ENCODE data around the gene ADIPOR2. TPM values are rescaled to one million over a fixed set of nuclear protein-coding genes. Genes with fewer than 3 reads are reported as not detected.

Gene ADIPOR2
- total RNA-seq, 2 experiments from 2014 or later: 24.7 to 51.1 TPM

DNA sequence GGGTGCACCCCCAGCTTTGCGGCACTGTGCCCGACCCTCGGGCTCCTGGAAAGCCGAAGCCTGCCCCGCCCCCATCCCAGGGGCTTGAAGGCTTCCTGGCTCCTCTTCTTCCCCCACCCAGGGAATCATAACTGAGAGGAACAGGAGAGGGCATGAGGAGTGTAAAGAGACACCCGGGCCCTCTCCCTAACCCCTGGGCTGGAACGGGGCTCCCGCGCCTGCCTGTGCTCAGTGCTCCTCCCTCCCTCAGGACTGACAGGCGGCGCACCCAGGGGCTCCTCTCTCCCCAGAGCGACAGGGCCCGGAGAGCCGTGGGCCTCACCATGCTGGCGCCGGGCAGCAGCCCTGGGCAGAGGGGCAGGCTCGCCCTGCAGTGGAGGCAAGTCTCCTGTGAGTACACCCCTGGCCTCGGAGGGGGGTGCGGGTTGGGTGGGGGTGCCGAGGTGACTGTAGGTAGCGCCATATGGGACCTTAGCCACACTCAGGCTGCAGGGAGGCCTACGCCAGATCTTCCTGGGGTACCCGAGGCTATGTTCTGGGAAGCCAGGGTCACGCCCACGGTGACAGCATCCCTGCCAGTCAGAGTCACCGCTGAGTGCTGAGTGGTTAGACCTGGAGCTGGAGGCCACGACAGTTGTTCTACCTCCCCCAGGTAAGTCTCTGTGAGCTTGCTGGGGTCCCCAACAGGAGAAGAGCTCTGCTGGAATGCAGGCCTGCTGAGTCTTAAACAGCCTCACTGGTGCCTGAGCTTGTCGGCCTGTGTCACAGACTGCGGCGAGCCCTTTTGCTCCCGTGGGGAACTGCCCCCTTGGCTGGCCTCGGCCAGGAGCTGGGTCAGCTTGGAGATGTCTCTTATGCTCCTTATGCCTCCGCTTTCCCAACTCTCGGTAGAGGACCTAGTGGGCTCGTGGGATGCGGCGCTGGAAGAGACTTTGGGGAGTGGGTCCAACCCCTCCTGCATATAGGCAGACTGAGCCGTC, 137.2 kb downstream of the ADIPOR2 start:
- ChIA-PET POLR2A (no interaction called here), CTCF (ENCODE audit: unreplicated experiment) (no interaction called here)
- no peaks in the 10 kb centered on the region for H3K9me2 ChIP-seq (ENCODE audit: insufficient read depth, low read length)
- no peak for TF ChIP-seq EZH2phosphoT487 (IDR thresholded peaks at IDR 0.05; ENCODE audit: borderline replicate concordance, low read depth, low read length)
- no peaks in the 10 kb centered on the region for H3K36me3 ChIP-seq (ENCODE audit: insufficient read depth, low read length)
- H2AFZ ChIP-seq (ENCODE audit: low read length): no peak overlapping the region
- H3K4me1 ChIP-seq (ENCODE audit: insufficient read depth, low read length, poor library complexity, severe bottlenecking): no peaks in the 10 kb centered on the region
- H3K27ac ChIP-seq (ENCODE audit: low read depth, low read length, poor library complexity, severe bottlenecking): no peak overlapping the region
- H3K79me2 ChIP-seq (ENCODE audit: insufficient read depth, low read depth, low read length): no peaks in the 10 kb centered on the region
- H3K4me2 ChIP-seq (ENCODE audit: low read length): no peak overlapping the region
- no peak overlapping the region for H3K4me3 ChIP-seq (ENCODE audit: low read depth, low read length, poor library complexity, severe bottlenecking)
- no peaks in the 10 kb centered on the region for H4K20me1 ChIP-seq (ENCODE audit: insufficient read depth, low read length)
- no TSS peak for BruUV-seq (replicated peaks)
- intact Hi-C loops (cut with micrococcal nuclease; ENCODE audit: unreplicated experiment): no loop called here
- DNase-seq (ENCODE audit: low spot score): no peak
- no peaks in the 10 kb centered on the region for H3K9me3 ChIP-seq (ENCODE audit: low read length)

- intact Hi-C loops (cut with micrococcal nuclease; ENCODE audit: unreplicated experiment): no loop called here
- POLR2A ChIA-PET: no interaction called here
These were observed 138.0 kb downstream of the ADIPOR2 start for GRCh38 chr12:1828856-1829255.

More at GRCh38 chr12:1828856-1829255, 138.0 kb downstream of the ADIPOR2 start:
- no peak overlapping the region for H3K4me3 ChIP-seq (ENCODE audit: low read depth, low read length, poor library complexity, severe bottlenecking)
- no peaks in the 10 kb centered on the region for H4K20me1 ChIP-seq (ENCODE audit: insufficient read depth, low read length)
- no peak overlapping the region for H3K4me2 ChIP-seq (ENCODE audit: low read length)
- CTCF ChIA-PET (ENCODE audit: unreplicated experiment): interaction anchor here (0.6 kb wide), 1 partner anchor 59 kb away, joined by 3 read pairs; no protein-coding TSS in a partner anchor
- H3K9me2 ChIP-seq (ENCODE audit: insufficient read depth, low read length): no peaks in the 10 kb centered on the region
- no peak overlapping the region for H2AFZ ChIP-seq (ENCODE audit: low read length)
- H3K9me3 ChIP-seq (ENCODE audit: low read length): no peaks in the 10 kb centered on the region
- H3K27ac ChIP-seq (ENCODE audit: low read depth, low read length, poor library complexity, severe bottlenecking): no peak overlapping the region
- DNase-seq (ENCODE audit: low spot score): no peak
- BruUV-seq (replicated peaks): no TSS peak
- H3K4me1 ChIP-seq (ENCODE audit: insufficient read depth, low read length, poor library complexity, severe bottlenecking): no peaks in the 10 kb centered on the region
- H3K79me2 ChIP-seq (ENCODE audit: insufficient read depth, low read depth, low read length): no peaks in the 10 kb centered on the region
- TF ChIP-seq CTCF (conservative IDR thresholded peaks at IDR 0.05; ENCODE audit: low read length) (no peak), EZH2phosphoT487 (IDR thresholded peaks at IDR 0.05; ENCODE audit: borderline replicate concordance, low read depth, low read length) (no peak)
- no peaks in the 10 kb centered on the region for H3K36me3 ChIP-seq (ENCODE audit: insufficient read depth, low read length)
